ENCODE results near the gene C14orf132.

The C14orf132 gene

GRCh38 chr14:96098999-96099335 lies 59.8 kb downstream of the C14orf132 start:
- no peak for DNase-seq (ENCODE audit: low spot score)

GRCh38 chr14:96100161-96101064 lies 61.3 kb downstream of the C14orf132 start:
- DNase-seq (ENCODE audit: low spot score), result peak; percentile 63

GRCh38 chr14:96102081-96102856 lies 63.1 kb downstream of the C14orf132 start:
- DNase-seq (ENCODE audit: low spot score), result no peak

- no peak for DNase-seq (ENCODE audit: low spot score)
These were observed 63.9 kb downstream of the C14orf132 start for GRCh38 chr14:96103075-96103474.

- no peak for DNase-seq (ENCODE audit: low spot score)
These were observed 64.6 kb downstream of the C14orf132 start for GRCh38 chr14:96103560-96104460.

GRCh38 chr14:96104469-96105057 lies 65.4 kb downstream of the C14orf132 start:
- no peak for DNase-seq (ENCODE audit: low spot score)

GRCh38 chr14:96105089-96105925 lies 66.1 kb downstream of the C14orf132 start:
- DNase-seq (ENCODE audit: low spot score), result no peak

- DNase-seq (ENCODE audit: low spot score), result no peak
These were observed 66.8 kb downstream of the C14orf132 start for GRCh38 chr14:96105926-96106441.

GRCh38 chr14:96106891-96107290 lies 67.7 kb downstream of the C14orf132 start:
- DNase-seq (ENCODE audit: low spot score), result no peak

- DNase-seq (ENCODE audit: low spot score), result no peak
These were observed 69.1 kb downstream of the C14orf132 start for GRCh38 chr14:96108061-96108795.

- DNase-seq (ENCODE audit: low spot score), result no peak
These were observed 69.7 kb downstream of the C14orf132 start for GRCh38 chr14:96108911-96109310.

- DNase-seq (ENCODE audit: low spot score), result no peak
These were observed 70.6 kb downstream of the C14orf132 start for GRCh38 chr14:96109596-96110355.

GRCh38 chr14:96112032-96112431 lies 72.9 kb downstream of the C14orf132 start:
- no peak for DNase-seq (ENCODE audit: low spot score)

- DNase-seq (ENCODE audit: low spot score), result no peak
These were observed 74.8 kb downstream of the C14orf132 start for GRCh38 chr14:96114002-96114401.

- peak; percentile 5 for DNase-seq (ENCODE audit: low spot score)
These were observed 78.1 kb downstream of the C14orf132 start for GRCh38 chr14:96117101-96117897.

- no peak for DNase-seq (ENCODE audit: low spot score)
These were observed 78.8 kb downstream of the C14orf132 start for GRCh38 chr14:96117960-96118359.

GRCh38 chr14:96118391-96118790 lies 79.2 kb downstream of the C14orf132 start:
- DNase-seq (ENCODE audit: low spot score), result no peak

- DNase-seq (ENCODE audit: low spot score), result no peak
These were observed 80.8 kb downstream of the C14orf132 start for GRCh38 chr14:96119947-96120346.

Measured in CD4-positive, alpha-beta T cell treated with Interleukin-2 at 100 ng/mL for 4 hours (primary cell).